Stimulated activated naive CD8-positive, alpha-beta T cell treated with anti-CD3 and anti-CD28 coated beads, Interleukin-15, Interleukin-2, amounts not matched to agents 100 ng/mL and 50 ng/mL, for 24 hours (primary cell): Measurements from ENCODE around the gene CREG2.

Experiments used
- H3K27ac Mint-ChIP-seq: one replicate; pipeline ENCODE4 v1.8.0; 2021; ENCODE audit warnings: mild to moderate bottlenecking, mixed read lengths
- H3K27me3 Mint-ChIP-seq: one replicate; pipeline ENCODE4 v1.8.0; 2021; ENCODE audit warnings: mixed read lengths
- H3K36me3 Mint-ChIP-seq: one replicate; pipeline ENCODE4 v1.8.0; 2021; ENCODE audit warnings: low read depth, mixed read lengths
- H3K4me1 Mint-ChIP-seq: one replicate; pipeline ENCODE4 v1.8.0; 2021; ENCODE audit warnings: low read depth, mixed read lengths
- H3K4me3 Mint-ChIP-seq: one replicate; pipeline ENCODE4 v1.8.0; 2021; ENCODE audit warnings: mild to moderate bottlenecking, mixed read lengths
- H3K9me3 Mint-ChIP-seq: one replicate; pipeline ENCODE4 v1.8.0; 2021; ENCODE audit warnings: mixed read lengths

CREG2 gene

DNA sequence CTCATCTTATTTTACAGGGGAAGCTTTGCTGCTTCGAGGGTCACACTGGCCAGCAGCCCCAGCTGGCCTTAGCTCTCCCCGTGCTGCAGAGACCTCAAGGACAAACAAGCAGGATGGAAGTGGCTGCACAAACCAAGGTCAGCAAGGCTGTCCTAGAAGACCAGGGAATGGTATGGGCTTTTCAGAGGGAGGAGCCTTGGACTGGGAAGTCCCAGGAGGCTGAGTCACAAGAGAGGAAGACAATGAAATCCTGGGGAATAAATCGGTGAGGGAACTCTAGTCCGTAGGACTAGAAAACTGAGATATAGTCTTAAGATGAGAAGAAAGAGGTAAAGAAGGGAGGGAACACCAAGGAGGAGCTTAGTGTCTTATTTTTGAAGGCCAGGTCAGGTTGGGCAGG lies 15.7 kb downstream of the CREG2 start:
- no peak overlapping the region for H3K27ac Mint-ChIP-seq
- no peak overlapping the region for H3K4me3 Mint-ChIP-seq
- H3K9me3 Mint-ChIP-seq: peaks cover 9% of the 10 kb centered on the region
- no peaks in the 10 kb centered on the region for H3K4me1 Mint-ChIP-seq
- H3K36me3 Mint-ChIP-seq: no peaks in the 10 kb centered on the region
- H3K27me3 Mint-ChIP-seq: no peaks in the 10 kb centered on the region

DNA sequence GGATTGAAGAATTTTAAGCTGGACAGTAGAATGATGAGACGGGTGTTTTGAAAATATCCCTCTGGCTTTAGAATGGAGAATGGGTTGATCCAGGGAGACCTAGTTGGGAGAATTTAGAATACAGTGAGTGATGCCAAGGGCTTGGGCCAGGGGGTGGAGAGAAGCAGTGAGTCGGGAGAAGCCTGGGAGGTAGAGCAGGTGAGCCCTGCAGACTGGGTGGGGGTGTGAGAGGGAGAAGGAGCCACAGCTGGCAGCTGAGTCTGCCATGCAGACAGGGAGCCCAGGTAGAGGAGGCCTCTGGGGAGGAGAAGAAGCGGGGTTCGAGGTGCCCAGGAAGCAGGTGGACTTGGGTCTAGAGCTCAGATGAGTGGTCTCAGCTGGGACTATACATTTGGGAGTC lies 18.2 kb downstream of the CREG2 start:
- H3K9me3 Mint-ChIP-seq: peaks cover 9% of the 10 kb centered on the region
- no peak overlapping the region for H3K4me3 Mint-ChIP-seq
- no peak overlapping the region for H3K27ac Mint-ChIP-seq
- no peaks in the 10 kb centered on the region for H3K27me3 Mint-ChIP-seq
- H3K36me3 Mint-ChIP-seq: no peaks in the 10 kb centered on the region
- H3K4me1 Mint-ChIP-seq: no peaks in the 10 kb centered on the region

DNA sequence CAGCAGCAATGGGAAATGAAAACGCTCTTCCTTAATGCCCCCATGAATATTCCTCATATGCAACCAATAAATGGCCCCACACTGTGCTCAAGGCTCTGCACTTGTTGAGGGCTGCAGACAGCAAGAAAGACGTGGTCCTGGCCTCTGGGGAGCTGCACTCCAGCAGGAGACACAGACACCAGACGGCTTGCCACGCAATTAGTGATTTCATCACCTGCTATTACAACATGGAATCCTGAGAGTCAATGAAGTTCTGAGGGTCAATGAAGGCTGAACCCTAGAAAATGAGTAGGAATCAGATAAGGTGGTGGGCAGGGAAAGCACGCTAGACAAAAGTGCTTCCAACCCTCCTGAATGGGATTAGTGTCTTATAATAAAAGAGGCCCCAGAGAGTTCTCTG lies 18.9 kb downstream of the CREG2 start:
- Mint-ChIP-seq H3K27me3 (no peaks in the 10 kb centered on the region), H3K9me3 (peaks cover 8% of the 10 kb centered on the region), H3K36me3 (no peaks in the 10 kb centered on the region), H3K4me1 (no peaks in the 10 kb centered on the region), H3K4me3 (no peak overlapping the region), H3K27ac (no peak overlapping the region)

DNA sequence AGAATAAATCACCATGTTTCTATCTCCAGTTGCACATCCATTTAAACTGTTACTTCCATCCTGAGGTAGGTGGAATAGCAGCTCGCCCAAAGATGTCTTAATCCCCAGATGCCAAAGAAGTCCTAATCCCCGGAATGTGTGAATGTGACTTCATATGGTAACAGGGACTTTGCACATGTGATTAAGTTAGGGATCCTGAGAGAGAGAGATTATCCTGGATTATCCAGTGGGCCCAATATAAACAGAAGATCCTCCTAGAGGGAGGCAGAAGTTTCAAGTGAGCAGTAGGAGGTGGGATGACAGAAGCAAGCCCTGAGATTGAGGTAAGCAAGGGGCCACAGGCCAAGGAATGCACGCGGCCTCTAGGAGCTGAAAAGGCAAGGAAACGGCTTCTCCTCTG lies 19.8 kb downstream of the CREG2 start:
- Mint-ChIP-seq H3K4me3 (no peak overlapping the region), H3K36me3 (no peaks in the 10 kb centered on the region), H3K27ac (no peak overlapping the region), H3K27me3 (no peaks in the 10 kb centered on the region), H3K9me3 (no peaks in the 10 kb centered on the region), H3K4me1 (peaks cover under 1% of the 10 kb centered on the region)

DNA sequence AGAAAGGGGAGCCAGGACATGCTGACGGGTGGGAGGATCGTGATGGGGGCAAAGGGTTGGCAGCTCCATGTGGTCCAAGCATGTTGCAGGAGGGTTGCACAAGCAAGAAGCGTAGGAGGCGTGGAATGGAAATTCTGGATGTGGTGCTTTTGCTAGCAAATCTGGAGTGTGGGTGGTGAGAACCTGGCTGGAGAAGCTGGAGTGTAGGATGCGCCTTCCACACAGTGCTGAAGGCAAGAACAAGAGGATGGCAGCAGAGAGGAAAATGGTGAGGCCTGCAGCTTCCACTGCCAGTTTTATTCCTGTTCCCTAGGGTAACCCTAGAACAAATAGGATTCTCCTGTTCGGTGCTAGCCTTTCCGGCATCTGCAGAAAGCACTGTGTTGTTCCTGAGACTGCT lies 22.4 kb downstream of the CREG2 start:
- Mint-ChIP-seq H3K27ac (no peak overlapping the region), H3K4me3 (no peak overlapping the region), H3K4me1 (peaks cover 19% of the 10 kb centered on the region), H3K27me3 (no peaks in the 10 kb centered on the region), H3K36me3 (no peaks in the 10 kb centered on the region), H3K9me3 (no peaks in the 10 kb centered on the region)

DNA sequence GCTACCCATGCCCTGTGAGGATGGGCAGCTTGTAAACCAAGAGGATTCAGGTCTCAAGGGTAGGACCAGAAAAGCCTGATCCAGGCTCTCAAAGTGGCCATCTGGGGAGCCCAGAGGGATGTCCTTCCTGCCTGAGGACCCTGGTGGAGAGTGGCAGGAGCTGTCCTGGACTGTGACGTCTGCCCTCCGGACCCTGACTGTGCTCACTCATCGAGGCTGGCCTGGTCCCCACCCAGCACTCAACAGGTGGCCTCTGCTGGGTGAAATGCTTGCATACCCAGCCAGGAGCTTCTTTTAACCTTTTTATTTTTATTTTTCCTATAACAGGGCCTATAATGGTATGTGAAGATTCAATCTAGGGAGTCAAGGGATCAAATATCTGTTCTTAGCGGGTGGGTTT lies 24.5 kb downstream of the CREG2 start:
- Mint-ChIP-seq H3K36me3 (no peaks in the 10 kb centered on the region), H3K27ac (no peak overlapping the region), H3K4me1 (peaks cover 19% of the 10 kb centered on the region), H3K4me3 (no peak overlapping the region), H3K9me3 (no peaks in the 10 kb centered on the region), H3K27me3 (no peaks in the 10 kb centered on the region)

DNA sequence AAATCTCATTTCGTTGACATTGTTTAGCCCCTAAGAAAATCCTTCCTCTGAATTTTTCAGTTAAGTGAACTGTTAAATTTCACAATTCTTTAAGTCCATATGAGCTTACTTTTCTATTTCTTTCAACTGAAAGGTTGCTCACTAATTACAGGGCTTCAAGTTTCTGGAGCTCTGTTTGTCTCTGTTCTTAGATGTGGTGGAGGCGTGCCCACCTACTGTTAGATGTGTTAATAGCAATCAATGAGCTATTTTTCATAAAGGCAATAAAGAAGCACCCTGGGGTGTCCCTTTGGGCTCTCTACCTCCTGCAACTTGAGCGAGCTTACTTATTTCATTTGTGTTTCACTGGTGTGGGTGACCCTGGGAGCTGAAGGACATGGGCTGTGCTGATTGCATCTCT lies 25.0 kb downstream of the CREG2 start:
- H3K27ac Mint-ChIP-seq: no peak overlapping the region
- H3K36me3 Mint-ChIP-seq: no peaks in the 10 kb centered on the region
- H3K4me1 Mint-ChIP-seq: peaks cover 19% of the 10 kb centered on the region
- H3K4me3 Mint-ChIP-seq: no peak overlapping the region
- no peaks in the 10 kb centered on the region for H3K27me3 Mint-ChIP-seq
- H3K9me3 Mint-ChIP-seq: no peaks in the 10 kb centered on the region

DNA sequence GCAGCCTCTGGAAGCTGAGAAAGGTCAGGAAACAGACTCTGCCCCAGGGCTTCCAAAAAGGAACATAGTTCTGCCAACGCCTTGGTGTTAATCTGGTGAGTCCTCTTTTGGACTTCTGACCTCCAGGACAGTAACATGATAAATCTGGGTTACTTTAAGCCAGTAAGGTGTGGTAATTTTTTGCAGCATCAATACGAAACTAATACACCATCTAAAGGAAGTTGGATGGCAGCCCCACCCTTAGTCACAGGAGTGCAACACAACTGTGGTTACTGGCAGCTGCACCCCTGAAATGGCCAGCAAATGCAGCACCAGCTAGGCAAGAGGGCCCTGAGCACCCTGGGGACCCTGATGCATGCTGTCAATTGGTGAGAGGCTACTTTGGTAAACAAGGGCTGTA lies 25.8 kb downstream of the CREG2 start:
- Mint-ChIP-seq H3K4me1 (peaks cover 19% of the 10 kb centered on the region), H3K27ac (no peak overlapping the region), H3K27me3 (no peaks in the 10 kb centered on the region)

DNA sequence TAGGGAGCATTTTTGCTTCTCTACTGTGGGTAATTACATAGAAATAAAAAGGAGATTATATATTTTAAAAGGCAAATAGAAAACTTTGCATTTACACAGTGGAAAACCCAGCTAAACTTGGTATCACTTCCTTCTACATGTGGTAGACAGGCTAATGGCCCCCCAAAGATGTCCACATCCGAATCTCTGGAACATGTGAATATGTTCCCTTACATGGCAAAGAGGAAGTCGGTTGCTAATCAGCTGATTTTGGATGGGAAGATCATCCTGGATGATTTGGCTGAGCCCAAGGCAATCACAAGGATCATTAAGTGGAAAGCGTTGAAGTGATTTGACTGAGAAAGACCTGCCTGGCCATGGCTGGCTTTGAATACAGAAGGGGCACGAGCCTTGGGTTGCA lies 26.2 kb downstream of the CREG2 start:
- Mint-ChIP-seq H3K9me3 (no peaks in the 10 kb centered on the region), H3K36me3 (no peaks in the 10 kb centered on the region), H3K27ac (no peak overlapping the region), H3K27me3 (no peaks in the 10 kb centered on the region), H3K4me3 (no peak overlapping the region), H3K4me1 (peaks cover 19% of the 10 kb centered on the region)

More for the DNA sequence above, 25.8 kb downstream of the CREG2 start:
- no peaks in the 10 kb centered on the region for H3K9me3 Mint-ChIP-seq
- no peaks in the 10 kb centered on the region for H3K36me3 Mint-ChIP-seq
- H3K4me3 Mint-ChIP-seq: no peak overlapping the region

DNA sequence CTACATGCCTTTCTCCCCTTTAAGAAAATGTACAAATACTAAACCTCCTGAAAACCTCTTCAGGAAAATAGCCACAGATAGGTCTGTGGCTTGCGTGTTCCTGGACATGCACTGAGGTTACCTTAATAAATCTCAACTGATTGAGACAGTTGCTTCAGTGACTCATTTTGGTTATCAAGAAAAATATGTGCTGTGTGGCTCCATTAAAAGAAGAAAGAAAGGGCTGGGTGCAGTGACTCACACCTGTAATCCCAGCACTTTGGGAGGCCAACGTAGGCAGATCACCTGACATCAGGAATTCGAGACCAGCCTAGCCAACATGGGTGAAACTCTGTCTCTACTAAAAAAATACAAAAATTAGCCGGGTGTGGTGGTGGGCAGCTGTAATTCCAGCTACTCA lies 27.1 kb downstream of the CREG2 start:
- H3K27ac Mint-ChIP-seq: no peak overlapping the region

DNA sequence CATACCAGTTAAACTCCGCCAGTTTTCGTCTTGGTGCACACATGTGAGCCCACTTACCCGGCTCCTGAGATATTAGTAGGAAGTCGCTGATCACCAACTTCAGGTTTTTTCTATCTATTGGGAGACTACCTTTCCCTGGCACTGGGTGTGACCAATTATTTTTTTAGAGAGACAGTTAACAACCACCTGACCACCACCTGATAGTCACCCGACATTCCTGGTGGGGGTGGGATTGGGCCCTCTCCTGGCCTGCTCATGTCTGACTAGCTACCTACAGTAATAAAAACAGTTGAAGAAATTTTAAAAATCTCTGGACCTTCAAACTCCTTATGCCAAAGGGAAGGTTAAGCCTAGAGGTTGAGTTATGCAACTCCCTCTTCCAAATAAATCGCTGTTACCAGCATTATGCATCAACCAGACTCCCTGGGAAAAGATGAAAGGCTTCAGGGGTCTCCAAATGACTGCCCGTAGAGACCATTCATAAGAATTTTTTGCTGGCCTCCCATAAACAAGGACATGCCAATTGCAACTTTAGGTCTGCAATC lies 27.8 kb downstream of the CREG2 start:
- Mint-ChIP-seq H3K27me3 (no peaks in the 10 kb centered on the region), H3K4me1 (peaks cover 19% of the 10 kb centered on the region), H3K4me3 (no peak overlapping the region), H3K27ac (no peak overlapping the region), H3K9me3 (no peaks in the 10 kb centered on the region), H3K36me3 (no peaks in the 10 kb centered on the region)

More for the DNA sequence above, 27.1 kb downstream of the CREG2 start:
- H3K9me3 Mint-ChIP-seq: no peaks in the 10 kb centered on the region
- H3K36me3 Mint-ChIP-seq: no peaks in the 10 kb centered on the region
- H3K27me3 Mint-ChIP-seq: no peaks in the 10 kb centered on the region
- H3K4me1 Mint-ChIP-seq: peaks cover 19% of the 10 kb centered on the region
- H3K4me3 Mint-ChIP-seq: no peak overlapping the region

DNA sequence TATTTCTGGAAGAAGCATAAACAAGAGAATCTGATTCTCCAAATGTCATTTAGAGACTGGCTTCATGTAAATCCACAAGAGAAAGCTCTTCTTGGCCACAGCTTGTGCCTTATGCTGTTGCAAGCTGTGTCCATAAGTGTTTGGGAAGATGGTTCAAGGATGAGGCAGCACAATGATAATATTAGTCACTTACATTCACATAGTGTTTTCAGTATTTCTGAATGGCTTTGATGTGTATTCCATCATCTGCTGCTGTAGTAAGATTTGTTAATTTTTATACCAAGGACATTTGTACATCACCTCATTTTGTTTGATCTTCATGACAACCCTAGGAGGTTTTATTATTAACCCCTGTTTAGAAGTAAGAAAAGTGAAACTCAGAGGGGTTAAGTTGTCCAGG lies 29.9 kb downstream of the CREG2 start:
- H3K27me3 Mint-ChIP-seq: no peaks in the 10 kb centered on the region
- H3K4me3 Mint-ChIP-seq: no peak overlapping the region
- no peaks in the 10 kb centered on the region for H3K9me3 Mint-ChIP-seq
- H3K4me1 Mint-ChIP-seq: peaks cover 17% of the 10 kb centered on the region
- H3K27ac Mint-ChIP-seq: no peak overlapping the region
- H3K36me3 Mint-ChIP-seq: no peaks in the 10 kb centered on the region

DNA sequence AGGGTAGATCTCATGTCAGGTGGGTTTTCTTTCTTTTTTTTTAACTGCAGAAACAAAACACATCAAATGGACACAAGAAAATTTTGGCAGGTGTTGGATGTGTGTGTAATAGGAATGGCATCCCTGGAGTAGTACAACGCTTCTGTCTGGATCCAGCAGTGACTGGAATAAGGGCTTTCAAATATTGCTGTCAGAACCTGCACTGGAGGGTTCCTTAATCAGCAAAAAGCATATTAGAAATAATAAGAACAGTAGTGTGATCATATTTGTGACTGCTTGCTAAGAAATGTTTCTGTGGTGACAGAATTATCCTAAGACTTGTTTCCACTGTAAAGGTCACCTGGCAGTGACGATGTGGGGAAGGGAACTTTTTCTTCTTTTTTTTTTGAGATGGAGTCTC lies 30.8 kb downstream of the CREG2 start:
- H3K27me3 Mint-ChIP-seq: no peaks in the 10 kb centered on the region
- H3K4me3 Mint-ChIP-seq: no peak overlapping the region
- no peaks in the 10 kb centered on the region for H3K36me3 Mint-ChIP-seq
- no peaks in the 10 kb centered on the region for H3K9me3 Mint-ChIP-seq
- H3K4me1 Mint-ChIP-seq: peaks cover 9% of the 10 kb centered on the region
- no peak overlapping the region for H3K27ac Mint-ChIP-seq

DNA sequence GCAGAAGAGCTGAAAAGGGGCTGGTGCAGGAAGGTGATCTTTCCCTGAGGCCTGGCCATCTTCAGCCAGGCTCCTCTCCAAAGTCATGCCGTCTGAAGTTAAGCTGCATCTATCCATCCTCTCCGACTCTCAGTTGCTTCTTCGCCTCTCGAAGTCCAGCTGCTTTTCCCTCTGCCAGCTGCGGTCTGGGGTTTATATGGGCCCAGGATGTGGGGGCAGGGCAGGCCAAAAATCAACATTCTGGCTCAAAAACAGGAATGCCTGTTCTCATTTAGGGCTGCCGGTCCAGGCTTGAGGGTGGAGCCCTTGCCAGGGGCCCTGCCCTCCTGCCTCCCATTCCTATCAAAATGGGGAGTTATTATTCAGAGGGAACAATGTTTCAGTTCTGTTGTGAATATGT lies 31.2 kb downstream of the CREG2 start:
- no peaks in the 10 kb centered on the region for H3K27me3 Mint-ChIP-seq
- H3K4me3 Mint-ChIP-seq: no peak overlapping the region
- H3K4me1 Mint-ChIP-seq: peaks cover 4% of the 10 kb centered on the region
- no peaks in the 10 kb centered on the region for H3K36me3 Mint-ChIP-seq
- H3K9me3 Mint-ChIP-seq: no peaks in the 10 kb centered on the region
- H3K27ac Mint-ChIP-seq: no peak overlapping the region

DNA sequence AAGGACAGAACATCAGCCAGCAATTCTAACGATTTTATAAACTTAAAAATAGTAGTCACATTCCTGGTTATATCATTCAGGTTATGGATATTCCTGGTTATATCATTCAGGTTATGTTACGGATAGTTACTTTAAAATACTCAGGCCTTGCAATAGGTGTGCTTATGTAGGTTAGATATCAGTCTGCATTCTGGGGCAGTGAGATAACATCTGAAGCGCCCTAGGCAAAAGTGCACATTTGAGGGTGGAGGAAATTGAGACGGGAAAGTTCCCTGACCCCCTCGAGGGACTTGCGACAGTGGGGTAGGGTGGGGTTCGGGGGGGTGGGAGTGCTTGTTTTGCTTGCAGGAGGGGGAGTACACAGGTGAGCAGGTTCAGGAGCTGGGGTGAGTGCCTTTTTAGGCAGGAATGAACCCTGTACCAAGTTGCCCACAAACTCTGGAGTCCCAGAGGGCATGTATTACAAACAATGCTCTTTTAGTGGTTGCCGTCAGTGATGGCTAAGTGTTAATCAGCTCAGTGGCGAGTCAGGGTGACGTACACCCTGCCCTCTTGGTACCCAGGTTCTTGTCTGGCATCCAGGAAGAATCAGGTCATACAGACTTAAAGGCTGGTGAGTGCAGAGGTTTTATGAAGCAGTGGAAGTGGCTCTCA lies 31.8 kb downstream of the CREG2 start:
- no peaks in the 10 kb centered on the region for H3K36me3 Mint-ChIP-seq
- H3K9me3 Mint-ChIP-seq: no peaks in the 10 kb centered on the region
- no peaks in the 10 kb centered on the region for H3K27me3 Mint-ChIP-seq
- H3K27ac Mint-ChIP-seq: no peak overlapping the region
- no peaks in the 10 kb centered on the region for H3K4me1 Mint-ChIP-seq
- H3K4me3 Mint-ChIP-seq: no peak overlapping the region
